ENCODE results near the gene GRID1.
"Not testable (repeated sequence)": the region's sequence is repeated elsewhere in the genome, so short reads cannot be mapped to it uniquely, and the experiment has no call there.

GRID1 gene

DNA sequence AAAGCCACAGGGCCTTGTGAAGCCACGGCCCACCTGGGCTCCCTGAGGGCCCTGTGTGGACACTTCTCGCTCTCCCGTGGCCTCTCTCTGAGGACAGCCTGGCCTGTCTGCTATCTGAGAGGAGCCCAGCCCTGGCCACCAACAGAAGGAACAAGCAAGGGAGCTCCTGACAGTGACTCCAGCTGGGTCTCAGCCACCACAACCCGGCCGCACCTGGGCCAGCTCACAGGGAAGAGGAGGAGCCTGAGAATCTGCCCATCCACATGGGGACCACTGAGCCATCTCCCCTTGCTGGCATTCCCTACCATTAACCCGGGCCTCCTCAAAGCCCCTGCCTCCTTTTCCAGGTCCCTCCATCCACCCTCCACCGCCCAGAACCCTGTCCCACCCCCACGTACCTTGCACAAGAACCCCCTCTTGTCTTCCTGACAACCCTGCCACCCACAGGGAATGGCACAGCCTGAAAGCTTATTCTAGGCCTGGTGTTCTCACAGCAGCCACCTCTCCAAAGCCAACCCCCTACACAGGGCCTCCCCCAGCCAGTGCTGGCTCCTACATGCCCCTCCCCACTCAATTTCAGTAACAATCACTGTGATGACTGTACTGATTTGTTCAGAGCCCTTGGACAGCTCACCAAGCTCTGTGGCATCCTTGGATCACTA, 120.2 kb downstream of the GRID1 start:
- DNase-seq, result no peak

DNA sequence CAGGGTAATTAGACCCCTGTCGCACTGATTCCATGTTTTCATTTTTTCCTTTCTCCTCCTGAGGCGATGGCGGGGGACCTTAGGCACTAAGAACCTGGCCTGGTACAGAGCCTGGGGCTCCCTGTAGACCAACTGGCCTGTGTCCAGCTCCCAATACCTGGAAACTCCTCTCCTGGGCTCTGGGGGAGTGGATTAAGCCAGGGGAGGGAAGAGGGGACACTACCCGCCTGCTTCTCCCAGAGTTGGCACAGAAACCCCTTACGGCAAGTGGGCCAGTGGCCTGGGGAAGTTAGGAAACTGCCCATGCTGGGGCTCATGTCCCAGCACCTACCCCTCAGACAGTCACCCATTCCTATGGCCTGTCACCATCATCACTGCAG, 121.6 kb downstream of the GRID1 start:
- DNase-seq, result no peak

DNA sequence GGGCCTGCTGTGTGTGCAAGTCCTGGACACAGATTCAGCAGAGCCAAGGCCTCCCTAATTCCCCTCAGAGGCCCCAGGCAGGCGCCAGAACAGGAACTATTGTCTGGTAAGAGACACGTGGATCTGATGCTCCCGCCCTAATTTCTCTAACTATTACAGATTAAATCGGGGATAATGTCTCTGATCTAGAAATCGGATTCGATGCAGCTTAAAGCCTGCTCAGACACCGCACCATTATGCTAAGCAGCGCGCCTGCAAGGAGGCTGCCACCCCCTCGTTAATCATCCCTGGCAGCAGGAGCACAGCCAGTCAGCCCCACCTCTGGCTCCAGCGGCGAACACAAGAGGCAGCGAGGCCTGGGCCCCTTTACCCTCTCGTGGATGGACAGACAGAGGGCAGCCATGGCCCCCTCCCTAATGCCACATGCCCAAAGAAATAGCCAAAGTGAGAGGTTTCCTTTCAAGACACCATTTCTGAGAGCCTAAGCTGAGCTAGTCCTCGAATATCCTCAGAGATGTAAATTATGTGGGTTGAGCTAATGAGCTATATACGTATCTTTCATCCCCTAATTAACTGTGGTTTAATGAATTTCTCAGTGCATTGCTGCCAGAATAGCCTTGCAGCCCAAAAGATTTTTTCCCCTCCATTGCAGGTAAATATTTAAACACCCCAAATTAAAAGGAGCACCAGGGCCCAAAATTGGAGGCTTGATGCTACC, 122.1 kb downstream of the GRID1 start:
- DNase-seq, result no peak

DNA sequence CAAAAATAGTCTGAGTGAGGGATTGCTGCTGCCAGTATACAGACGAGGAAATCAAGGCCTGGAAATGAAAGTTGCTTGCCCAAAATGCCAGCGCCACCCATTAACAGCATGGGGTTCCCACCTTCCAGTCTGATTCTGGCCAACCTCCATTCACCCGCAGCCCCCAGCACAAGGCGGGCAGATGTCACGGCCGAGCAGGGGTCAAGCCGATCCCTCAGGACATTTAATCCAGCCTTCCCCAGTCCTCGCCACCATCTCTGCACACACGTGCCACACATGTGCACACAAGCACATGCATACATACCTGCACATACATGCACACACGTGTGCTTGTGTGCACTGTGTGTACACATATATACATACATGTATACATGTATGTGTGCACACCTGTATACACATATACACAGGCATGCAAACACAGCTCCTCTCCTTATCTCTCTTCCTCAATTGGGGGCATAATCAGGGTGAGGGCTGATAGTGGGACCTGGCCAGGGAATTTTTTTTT, 122.9 kb downstream of the GRID1 start:
- no peak for DNase-seq

DNA sequence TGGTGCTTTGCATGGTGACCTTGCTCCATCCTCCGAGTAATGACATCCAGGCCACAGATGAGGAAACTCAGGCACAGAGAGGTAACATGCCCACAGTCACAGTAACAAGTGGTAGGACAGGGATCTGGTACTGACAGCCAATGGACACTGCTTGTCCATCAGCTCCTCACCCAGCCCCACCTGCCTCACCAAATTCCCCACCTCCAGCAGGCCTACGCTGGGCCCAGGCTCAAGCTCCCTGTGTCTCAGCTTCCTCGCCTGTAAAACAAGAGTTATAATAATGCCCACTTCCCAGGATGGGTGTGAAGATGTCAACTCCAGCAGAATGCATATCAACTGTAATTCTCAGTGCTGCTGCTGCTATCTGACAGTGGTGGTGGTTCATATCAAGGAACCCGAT, 123.8 kb downstream of the GRID1 start:
- no peak for DNase-seq

DNA sequence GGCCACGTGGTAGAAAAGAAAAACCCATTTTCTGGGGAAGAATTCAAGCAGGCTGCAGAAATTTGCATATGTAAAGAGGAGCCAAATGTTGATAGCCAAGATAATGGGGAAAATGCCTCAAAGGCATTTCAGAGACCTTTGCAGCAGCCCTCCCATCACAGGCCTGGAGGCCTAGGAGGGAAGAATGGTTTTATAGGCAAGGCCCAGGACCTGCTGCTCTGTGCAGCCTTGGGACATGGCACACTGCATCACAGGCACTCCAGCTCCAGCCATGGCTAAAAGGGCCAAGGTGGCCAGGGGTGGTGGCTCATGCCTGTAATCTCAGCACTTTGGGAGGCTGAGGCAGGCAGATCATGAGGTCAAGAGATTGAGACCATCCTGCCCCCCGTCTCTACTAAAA, 128.5 kb downstream of the GRID1 start:
- DNase-seq, result not testable (repeated sequence)

DNA sequence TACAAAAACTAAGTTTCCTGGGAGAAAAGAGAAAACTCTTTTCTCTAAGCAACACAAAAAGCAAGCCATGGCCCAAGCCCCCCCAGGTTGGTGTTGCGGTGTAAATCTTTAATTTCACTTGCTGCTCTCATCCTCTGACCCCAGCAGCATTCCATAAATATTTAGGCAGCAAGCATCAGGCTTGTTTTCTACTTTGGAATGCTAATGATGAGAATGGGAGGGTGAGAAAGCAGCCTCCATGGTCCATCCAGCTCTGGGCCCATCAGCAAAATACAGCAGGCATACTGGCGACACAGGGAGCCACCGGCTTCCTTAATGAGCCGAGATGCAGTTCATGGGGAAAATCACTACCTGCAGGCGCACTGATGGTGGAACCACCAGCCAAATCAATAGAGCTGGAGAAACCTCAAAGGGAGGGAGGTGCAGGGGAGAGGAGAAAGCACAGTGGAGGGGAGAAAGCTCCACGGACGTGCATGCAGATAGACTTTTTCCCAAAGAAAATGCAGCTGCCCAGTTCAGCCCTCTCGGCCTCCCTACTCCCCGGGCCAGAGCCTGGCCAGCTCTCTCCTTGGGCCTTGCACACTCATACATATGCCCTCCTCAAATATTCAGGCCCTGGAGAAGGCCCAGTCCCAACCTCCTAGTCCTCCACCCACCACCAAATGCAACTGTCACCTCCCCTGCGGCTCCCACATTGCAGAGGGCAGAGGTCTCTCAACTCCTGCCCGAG, 131.9 kb downstream of the GRID1 start:
- DNase-seq, result no peak

DNA sequence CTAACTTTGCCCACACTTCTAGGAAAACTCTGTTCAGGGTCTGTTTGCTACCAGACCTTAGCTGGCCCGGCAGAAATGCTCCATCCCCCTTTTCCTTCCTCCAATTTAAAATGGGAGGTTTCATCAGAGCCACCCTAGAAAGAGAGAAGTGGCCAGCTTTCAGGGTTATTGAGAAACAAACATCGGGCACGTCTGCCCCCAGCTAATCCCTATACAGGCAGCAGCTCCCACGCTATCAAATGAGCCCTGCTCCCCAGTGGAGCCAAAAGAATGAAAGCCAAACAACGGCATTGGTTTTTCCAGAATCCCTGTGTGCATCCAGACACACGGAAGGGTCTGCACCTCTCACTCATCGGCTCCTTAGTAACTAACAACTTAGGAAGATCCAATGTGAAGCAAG, 132.5 kb downstream of the GRID1 start:
- DNase-seq, result no peak

DNA sequence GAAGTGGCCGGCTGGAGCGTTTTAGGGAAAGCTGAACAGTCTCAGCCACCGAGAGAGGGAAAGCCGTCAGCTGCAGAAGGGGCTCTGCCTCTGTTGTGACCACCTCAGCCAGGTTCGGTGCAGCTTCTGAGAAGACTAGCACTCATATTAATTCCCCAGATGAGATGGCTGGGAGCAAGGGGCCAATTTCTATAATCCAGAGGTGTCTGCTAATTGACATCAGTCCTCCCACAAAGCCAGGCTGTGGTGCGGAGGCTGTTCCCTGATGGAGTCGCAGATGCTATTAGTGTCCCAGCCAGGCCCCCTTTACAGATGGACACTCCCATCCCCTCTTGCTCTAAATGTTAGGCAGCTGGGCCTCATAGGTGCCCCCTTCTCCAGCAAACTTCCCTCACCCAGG, 133.5 kb downstream of the GRID1 start:
- DNase-seq, result no peak

DNA sequence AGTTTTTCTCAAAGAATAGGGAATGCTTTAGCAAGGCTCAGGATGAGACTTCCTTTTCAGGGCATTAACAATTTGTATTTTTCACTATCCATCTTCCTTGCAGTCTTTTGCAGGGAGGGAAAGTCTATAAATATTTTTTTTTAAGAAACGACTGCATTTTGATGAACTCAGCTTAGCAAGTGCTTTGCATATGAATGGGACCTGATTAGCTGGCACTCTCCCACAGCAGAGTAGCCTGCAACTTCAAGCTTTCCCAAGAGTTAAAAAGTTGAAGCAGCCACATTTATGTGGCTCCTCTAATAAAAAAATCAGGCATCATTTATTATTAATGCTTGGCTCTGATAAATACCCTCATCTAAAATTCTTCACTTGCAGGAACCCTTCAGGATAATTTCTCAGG, 134.0 kb downstream of the GRID1 start:
- DNase-seq, result no peak

DNA sequence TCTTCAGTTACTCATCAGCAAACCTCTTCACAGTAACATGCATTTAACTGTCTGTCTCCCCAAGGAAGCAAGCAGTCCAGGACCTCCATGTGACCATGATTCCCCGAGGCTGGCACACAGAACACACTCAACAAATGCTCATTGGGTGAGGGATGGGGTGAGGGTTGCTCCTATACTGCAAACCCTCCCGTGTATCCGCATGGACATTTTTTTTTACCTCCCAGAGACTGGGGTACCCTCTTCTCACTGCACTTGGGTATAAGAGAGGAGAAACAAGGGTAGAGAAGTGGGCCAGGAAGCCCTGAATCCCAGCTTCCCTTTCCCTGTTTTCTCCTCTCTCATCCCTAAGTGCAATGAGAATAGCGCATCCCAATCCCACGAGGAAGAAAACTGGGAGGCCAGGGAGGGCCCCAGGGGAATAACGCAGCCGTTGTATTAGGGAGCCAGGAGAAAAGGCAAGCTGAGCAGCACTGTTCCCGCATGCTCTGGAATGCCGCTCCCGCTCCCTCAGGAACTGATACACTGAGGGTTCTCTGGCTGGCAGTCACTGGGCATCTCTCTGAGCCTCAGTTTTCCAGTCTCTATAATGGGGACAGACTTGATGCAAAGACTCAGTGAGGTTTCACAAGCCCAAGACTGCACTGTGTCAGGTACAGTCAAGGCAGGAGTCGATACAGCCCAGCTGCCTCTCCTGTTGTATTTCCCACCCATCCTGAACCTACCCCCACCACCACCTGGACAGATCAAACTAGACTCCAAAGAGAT, 134.6 kb downstream of the GRID1 start:
- DNase-seq, result no peak

DNA sequence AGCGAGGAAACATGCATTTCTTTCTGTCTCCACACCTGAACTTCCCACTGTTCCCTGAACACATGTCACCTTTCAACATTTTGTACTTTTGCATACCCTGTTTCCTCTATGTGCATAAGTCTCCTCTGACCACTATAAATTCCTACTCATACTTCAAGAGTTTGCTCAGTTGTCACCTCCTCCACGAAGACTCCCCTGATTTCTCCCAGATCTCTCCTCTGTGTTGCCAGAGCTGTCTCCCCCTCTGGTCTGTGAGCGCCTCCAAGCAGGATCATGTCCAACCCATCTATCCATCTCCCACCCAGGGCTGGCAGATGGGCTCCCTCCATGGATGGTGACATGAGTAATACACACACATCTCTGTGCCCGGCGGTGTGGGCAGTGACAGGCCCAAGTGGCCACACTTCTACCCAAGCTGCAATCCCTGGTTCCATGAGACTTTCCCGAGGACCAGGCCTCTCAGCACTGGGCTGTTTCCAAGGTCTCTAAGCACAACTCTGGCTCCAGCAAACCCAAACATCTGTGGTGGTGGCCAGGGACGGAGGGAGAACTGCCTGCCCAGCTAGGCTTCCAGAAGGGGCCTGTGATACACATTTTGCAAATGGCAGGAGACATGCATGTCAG, 135.9 kb downstream of the GRID1 start:
- no peak for DNase-seq

DNA sequence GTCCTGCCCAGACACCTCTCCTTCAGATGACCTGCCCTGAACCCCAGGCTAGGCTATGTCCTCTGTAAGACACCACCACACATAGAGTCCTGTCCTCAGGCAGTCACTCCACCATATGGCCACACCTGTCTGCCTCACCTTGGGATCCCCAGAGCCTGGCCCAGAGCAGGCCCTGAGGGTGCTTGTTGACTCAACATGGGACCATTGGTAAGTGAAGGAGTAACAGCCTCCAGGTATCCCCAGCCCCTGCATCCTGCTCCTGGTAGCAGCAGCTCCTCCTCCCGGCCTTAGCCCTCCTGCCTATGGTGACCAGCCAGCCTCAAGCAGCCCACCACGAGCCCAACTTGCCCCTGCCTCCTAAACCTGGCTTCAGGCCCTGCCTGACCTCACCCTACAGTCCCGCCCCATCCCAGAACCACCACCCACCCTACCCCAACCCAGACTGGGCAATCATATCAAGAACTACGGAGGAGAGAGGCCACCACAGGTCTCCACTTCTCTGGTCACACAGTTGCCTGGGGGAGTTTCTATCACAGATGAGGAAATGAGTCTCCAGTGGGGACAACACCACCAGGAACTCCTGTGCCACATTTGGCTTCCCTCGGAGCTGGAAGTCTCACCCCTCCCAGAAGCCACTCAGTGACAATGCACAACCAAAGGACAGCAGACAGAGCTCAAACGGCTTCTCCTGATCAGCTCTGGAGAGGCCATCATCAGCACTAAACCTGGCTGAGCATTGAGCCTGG, 136.6 kb downstream of the GRID1 start:
- DNase-seq, result no peak

DNA sequence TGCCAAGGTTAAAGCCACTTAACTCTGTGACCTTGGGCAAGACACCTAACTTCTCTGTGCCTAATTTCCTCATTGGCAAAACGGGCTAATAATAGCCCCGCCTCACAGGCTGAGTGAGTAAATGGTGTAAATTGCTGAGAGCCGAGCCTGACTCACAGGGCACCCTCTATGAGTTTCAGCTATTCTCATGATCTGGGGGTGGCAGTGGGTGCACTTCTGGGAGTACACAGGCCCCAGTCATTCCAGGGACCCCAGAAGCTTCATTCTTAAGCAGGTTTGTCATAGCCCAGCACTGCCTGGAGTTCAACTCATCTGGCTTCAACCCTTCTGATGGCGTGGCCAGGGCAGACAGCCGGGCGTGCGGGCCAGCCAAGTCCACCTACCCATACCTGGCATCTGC, 137.2 kb downstream of the GRID1 start:
- no peak for DNase-seq

DNA sequence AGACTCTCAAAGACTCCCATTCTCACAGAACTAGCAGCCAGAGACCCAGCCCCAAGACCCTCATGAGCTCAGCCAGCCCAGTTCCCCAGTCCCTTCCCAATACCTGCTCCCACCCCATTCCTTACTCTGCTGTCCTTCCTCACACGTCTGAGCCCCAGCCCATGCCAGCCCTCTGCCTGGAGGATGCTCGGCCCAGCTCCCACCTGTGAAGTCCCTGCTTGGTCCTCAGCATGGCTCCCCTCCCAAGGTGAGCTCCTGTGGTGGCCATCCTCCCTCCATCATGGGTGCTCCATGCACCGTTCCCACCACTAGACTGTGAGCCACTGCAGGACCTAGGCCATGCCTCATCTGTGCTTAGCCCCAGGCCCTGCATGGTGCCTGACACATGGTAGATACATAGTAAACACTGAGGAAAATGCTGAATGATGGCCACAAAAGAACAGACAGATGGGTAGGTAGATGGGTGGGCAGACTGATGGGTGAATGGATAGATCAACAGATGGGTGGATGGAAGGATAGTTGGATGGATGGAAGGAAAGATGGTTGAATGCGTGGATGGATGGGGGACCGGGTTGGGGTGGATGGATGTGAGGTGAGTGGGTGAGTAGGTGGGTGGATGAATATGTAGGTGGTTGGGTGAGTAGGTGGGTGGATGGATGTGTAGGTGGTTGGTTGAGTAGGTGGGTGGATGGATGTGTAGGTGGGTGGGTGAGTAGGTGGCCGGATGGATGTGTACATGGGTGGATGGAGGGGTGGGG, 138.9 kb downstream of the GRID1 start:
- DNase-seq, result no peak

DNA sequence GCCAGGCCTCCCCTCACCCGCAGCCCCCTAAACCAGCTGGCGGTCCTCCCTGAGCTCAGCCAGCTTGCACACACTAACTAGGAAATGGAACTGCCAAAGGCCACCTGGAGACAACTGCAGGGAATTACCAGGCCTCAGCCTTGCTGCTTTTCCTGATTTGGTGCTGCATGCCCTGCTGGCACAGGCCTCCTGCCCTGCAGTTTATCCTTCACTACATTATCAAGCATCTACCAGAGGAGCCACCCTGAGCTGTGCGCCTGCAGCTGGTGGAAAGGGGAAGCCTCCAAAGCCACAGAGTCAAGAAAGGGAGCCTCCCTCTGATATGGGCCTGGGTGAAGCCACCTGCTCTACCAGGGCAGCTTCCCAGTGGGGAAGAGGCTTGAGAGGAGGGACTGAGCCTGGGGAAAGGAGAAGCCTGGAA, 139.8 kb downstream of the GRID1 start:
- DNase-seq, result no peak

DNA sequence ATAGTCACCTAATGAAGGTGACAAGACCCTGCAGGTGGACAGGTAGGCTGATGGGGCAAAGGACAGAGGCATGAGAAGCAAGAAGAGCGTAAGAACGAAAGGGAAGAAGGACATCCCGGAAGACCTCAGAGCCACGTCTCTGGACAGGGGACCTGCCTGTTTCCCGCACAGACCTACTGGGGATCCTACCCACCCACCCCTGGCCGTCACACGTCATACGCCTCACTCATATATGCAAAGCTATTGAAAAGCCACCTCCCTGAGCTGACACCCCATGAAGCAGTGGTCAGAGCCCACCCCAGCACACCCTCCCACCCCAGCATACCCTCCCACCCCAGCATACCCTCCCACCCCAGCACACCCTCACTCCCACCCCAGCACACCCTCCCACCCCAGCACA, 140.6 kb downstream of the GRID1 start:
- no peak for DNase-seq

DNA sequence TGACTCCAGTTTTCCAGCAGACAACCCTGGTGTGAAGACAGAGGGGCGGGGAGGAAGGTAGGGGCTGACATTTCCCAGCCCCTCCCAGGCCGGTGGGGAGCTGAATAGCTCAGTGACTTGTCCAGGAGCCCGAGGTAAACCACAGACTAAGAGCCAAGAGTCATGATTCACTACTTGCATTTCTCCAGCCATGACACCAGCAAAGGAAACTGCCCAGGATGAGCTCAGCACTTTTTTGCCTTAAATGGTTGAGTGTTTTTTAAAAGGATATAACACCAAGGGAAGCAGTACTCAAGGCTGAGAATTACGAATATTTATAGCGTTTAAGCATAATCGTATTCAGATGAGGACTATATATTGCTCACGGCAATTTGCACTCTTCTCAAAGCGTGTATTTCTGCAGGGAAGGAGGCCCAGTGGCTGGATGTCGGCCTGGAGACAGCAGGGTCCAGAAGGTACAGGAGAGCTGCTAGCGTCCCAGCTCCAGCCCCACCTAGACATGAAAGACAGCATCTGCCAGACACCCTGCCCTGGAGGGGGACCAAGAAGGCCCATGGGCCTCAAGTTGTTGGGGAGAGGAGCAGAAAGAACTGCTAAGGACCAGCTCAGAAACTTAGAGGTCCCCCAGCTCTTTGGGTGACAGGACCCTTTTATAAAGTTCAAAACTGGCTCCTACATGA, 141.4 kb downstream of the GRID1 start:
- DNase-seq, result no peak

DNA sequence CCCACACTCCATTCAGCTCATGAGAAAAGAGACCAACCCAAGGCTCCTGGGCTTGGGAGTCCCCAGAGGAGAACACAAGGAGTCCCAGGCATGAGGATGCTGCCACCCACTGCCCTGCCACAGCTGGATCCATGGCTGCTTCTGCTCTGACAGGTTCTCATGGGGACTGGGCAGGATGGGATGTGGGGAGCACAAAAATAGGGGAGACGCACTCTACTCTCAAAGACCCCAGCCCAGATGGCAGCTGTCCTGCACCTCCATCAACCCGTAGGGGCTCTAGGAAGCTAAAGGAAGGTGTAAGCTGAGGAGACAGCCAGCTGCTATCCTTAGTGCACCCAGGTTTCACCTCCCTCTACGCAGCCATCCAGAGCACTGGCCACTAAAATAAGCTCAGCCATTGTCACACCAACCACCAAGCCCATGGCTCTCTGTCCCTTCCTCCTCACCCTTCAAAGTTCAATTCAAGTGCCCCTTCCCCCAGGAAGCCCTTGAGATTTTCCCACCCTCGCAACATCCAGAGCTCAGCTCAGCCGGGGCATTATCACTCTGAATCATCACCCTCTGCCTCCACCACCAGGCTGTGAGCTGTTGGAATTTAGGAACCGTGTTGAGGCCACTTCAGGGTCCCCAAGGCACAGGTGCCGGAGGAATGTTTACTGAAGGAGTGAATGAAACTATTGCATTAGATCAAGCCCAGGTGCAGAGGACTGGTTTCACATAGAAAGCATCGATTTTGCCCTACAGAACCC, 142.1 kb downstream of the GRID1 start:
- DNase-seq, result no peak

DNA sequence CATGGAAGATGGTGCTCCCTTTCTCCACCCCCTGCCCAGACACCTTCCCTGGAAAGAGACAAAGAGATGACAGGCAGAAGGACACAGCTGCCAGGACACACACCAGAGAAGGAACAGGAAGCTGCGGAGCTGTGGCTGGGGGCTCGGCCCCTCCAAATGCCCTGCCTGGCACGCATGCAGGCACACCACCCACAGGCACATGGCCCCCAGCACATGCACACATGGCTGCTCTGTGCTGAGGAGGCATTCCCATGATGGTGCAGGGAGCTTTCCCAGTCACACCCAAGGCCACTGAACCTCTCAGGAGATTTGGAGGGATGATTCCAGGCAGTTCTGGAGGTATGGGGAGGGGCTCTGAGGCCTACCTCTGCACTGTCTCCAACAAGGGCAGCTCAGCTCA, 143.3 kb downstream of the GRID1 start:
- DNase-seq, result no peak
